GM18519 (cell line): ENCODE data around the gene NGFR.

Source experiments
- ATAC-seq: cut with Tn5 transposase; IDR thresholded peaks from one replicate; pipeline ENCODE4 v1.9.1; 2021; ENCODE audit warnings: mild to moderate bottlenecking, moderate library complexity; ENCODE audit not compliant: unreplicated experiment, low FRiP score

NGFR gene

GRCh38 chr17:49468811-49469385 lies 26.2 kb upstream of the NGFR start:
- no peak for ATAC-seq

GRCh38 chr17:49469831-49470810 lies 25.0 kb upstream of the NGFR start:
- ATAC-seq = no peak

- ATAC-seq = no peak
Measured at GRCh38 chr17:49471089-49471683, 23.9 kb upstream of the NGFR start.

GRCh38 chr17:49471769-49472168 lies 23.3 kb upstream of the NGFR start:
- no peak for ATAC-seq

- no peak for ATAC-seq
Measured at GRCh38 chr17:49472527-49472926, 22.6 kb upstream of the NGFR start.

GRCh38 chr17:49473900-49474751 lies 21.0 kb upstream of the NGFR start:
- no peak for ATAC-seq

GRCh38 chr17:49477709-49478108 lies 17.4 kb upstream of the NGFR start:
- no peak for ATAC-seq

GRCh38 chr17:49480836-49481615 lies 14.1 kb upstream of the NGFR start:
- ATAC-seq = no peak

- no peak for ATAC-seq
Measured at GRCh38 chr17:49482144-49482817, 12.8 kb upstream of the NGFR start.

GRCh38 chr17:49483599-49484509 lies 11.2 kb upstream of the NGFR start:
- no peak for ATAC-seq

- no peak for ATAC-seq
Measured at GRCh38 chr17:49484588-49484987, 10.5 kb upstream of the NGFR start.

- ATAC-seq = no peak
Measured at GRCh38 chr17:49486012-49486641, 9.0 kb upstream of the NGFR start.

- no peak for ATAC-seq
Measured at GRCh38 chr17:49487183-49487582, 7.9 kb upstream of the NGFR start.

- no peak for ATAC-seq
Measured at GRCh38 chr17:49488612-49489011, 6.5 kb upstream of the NGFR start.

- no peak for ATAC-seq
Measured at GRCh38 chr17:49489348-49489747, 5.7 kb upstream of the NGFR start.

- no peak for ATAC-seq
Measured at GRCh38 chr17:49490276-49490675, 4.8 kb upstream of the NGFR start.

- no peak for ATAC-seq
Measured at GRCh38 chr17:49491192-49491769, 3.8 kb upstream of the NGFR start.
